H1 (cell line): ENCODE results near the gene EIF4E3. TPM values are rescaled to one million over a fixed set of nuclear protein-coding genes. Genes with fewer than 3 reads are reported as not detected.

Experiments
- CTCF ChIA-PET: fragments of 300-600 bp; sonication (Branson Sonifier 250); formaldehyde crosslinking; loops from one replicate; lab custom pipeline; 2021; ENCODE audit not compliant: partially characterized antibody; lab: Charles Lee
- POLR2A ChIA-PET: fragments of 300-600 bp; sonication (Branson Sonifier 250); formaldehyde crosslinking; loops from one replicate; lab custom pipeline; 2021; ENCODE audit warnings: inconsistent platforms; ENCODE audit not compliant: partially characterized antibody; lab: Charles Lee
- DNase-seq, 2 experiments: peaks; one replicate each; pipeline versions ENCODE4 v3.0.0 to v3.0.0-alpha.2; 2010 to 2022; ENCODE audit warnings: low spot score in 2 of 2, low read depth in 1 of 2, mixed read lengths in 1 of 2
- FAIRE-seq: peaks from 2 replicates; lab custom pipeline; 2011; peaks lifted over from hg19 to GRCh38; lab: Jason Lieb, UNC
- H2AFZ ChIP-seq: 2 replicates; pipeline ENCODE4 v1.8.1; 2012; ENCODE audit warnings: low read length, inconsistent platforms
- H2AK5ac ChIP-seq: 2 replicates; pipeline ENCODE4 v1.6.1; 2013; ENCODE audit warnings: low read depth, low read length
- H2BK120ac ChIP-seq: replicated peaks from 2 replicates; pipeline ENCODE3; 2013; ENCODE audit warnings: low read depth, low read length, inconsistent platforms
- H2BK12ac ChIP-seq: 2 replicates; pipeline ENCODE4 v1.6.1; 2013; ENCODE audit warnings: low read depth, low read length
- H2BK15ac ChIP-seq: 2 replicates; pipeline ENCODE4 v1.6.1; 2013; ENCODE audit warnings: low read length
- H2BK20ac ChIP-seq: 2 replicates; pipeline ENCODE4 v1.6.1; 2013; ENCODE audit warnings: low read length
- H2BK5ac ChIP-seq: 2 replicates; pipeline ENCODE4 v1.6.1; 2013; ENCODE audit warnings: low read depth, low read length
- H3K14ac ChIP-seq: 2 replicates; pipeline ENCODE4 v1.6.1; 2013; ENCODE audit warnings: inconsistent platforms; ENCODE audit not compliant: insufficient read length
- H3K18ac ChIP-seq: 2 replicates; pipeline ENCODE4 v1.6.1; 2013; ENCODE audit warnings: low read length; ENCODE audit errors: extremely low read depth
- H3K23ac ChIP-seq: 2 replicates; pipeline ENCODE4 v1.6.1; 2013; ENCODE audit warnings: inconsistent platforms; ENCODE audit not compliant: insufficient read length
- H3K23me2 ChIP-seq: 2 replicates; pipeline ENCODE4 v1.6.1; 2013; ENCODE audit warnings: low read depth, low read length
- H3K27ac ChIP-seq: 2 replicates; pipeline ENCODE4 v1.6.1; 2011; ENCODE audit warnings: low read depth, low read length, inconsistent platforms
- H3K27me3 ChIP-seq, 4 experiments: replicated peaks in 1 of 4; 1 replicate in 1 of 4; 2 replicates in 3 of 4; pipeline versions ENCODE4 v1.6.1 to v1.8.1; 2011 to 2013; ENCODE audit warnings: low read length in 3 of 4, mild to moderate bottlenecking in 3 of 4, inconsistent platforms in 2 of 4, mixed read lengths in 2 of 4, moderate library complexity in 1 of 4; ENCODE audit not compliant: control insufficient read depth in 3 of 4, insufficient read depth in 3 of 4; ENCODE audit errors: extremely low read depth in 1 of 4
- H3K36me3 ChIP-seq, 4 experiments: 2 replicates each; pipeline versions ENCODE4 v1.6.1 to v1.8.1; 2011 to 2013; ENCODE audit warnings: mild to moderate bottlenecking in 4 of 4, low read length in 3 of 4, moderate library complexity in 2 of 4, control low read depth in 1 of 4, inconsistent platforms in 1 of 4; ENCODE audit not compliant: insufficient read depth in 4 of 4, control insufficient read depth in 2 of 4
- H3K4ac ChIP-seq: replicated peaks from 2 replicates; pipeline ENCODE3; 2013; ENCODE audit warnings: low read length, low read depth, mixed read lengths, inconsistent platforms; ENCODE audit not compliant: insufficient read length
- H3K4me1 ChIP-seq, 4 experiments: replicated peaks in 1 of 4; 1 replicate in 1 of 4; 2 replicates in 3 of 4; pipeline versions ENCODE4 v1.6.1 to v1.8.1; 2011 to 2013; ENCODE audit warnings: low read length in 3 of 4, inconsistent platforms in 2 of 4, mixed read lengths in 1 of 4; ENCODE audit not compliant: insufficient read depth in 4 of 4, control insufficient read depth in 3 of 4
- H3K4me2 ChIP-seq, 2 experiments: 2 replicates each; pipeline versions ENCODE4 v1.6.1 to v1.8.1; 2011 to 2013; ENCODE audit warnings: low read depth in 2 of 2, low read length in 2 of 2, control low read depth in 1 of 2, inconsistent platforms in 1 of 2, mild to moderate bottlenecking in 1 of 2; ENCODE audit not compliant: insufficient read depth in 1 of 2
- H3K4me3 ChIP-seq, 4 experiments: fragments of 200-600, 300-600 bp in 1 of 4; sonication (generic), shearing (Covaris generic), sonication (Bioruptor Twin) in 1 of 4; 2 replicates each; pipeline versions ENCODE4 v1.5.1 to v1.8.1; 2011 to 2016; ENCODE audit warnings: low read length in 4 of 4, low read depth in 3 of 4, control low read depth in 2 of 4, inconsistent platforms in 2 of 4, mild to moderate bottlenecking in 2 of 4, mixed read lengths in 1 of 4, moderate library complexity in 1 of 4; ENCODE audit not compliant: insufficient read depth in 2 of 4; ENCODE audit errors: extremely low read depth in 1 of 4
- H3K56ac ChIP-seq: replicated peaks from 2 replicates; pipeline ENCODE3; 2013; ENCODE audit warnings: low read depth, mild to moderate bottlenecking, mixed read lengths, low read length, inconsistent platforms; ENCODE audit not compliant: insufficient read length
- H3K79me1 ChIP-seq: 2 replicates; pipeline ENCODE4 v1.6.1; 2013; ENCODE audit warnings: low read depth, low read length, control low read depth
- H3K79me2 ChIP-seq, 2 experiments: 2 replicates each; pipeline versions ENCODE4 v1.6.1 to v1.8.1; 2012 to 2013; ENCODE audit warnings: low read length in 2 of 2, mild to moderate bottlenecking in 2 of 2, inconsistent platforms in 1 of 2; ENCODE audit not compliant: insufficient read depth in 2 of 2, control insufficient read depth in 1 of 2
- H3K9ac ChIP-seq, 4 experiments: replicated peaks in 1 of 4; 1 replicate in 1 of 4; 2 replicates in 3 of 4; pipeline versions ENCODE4 v1.6.1 to v1.8.1; 2011 to 2013; ENCODE audit warnings: low read depth in 3 of 4, low read length in 3 of 4, control low read depth in 2 of 4, mild to moderate bottlenecking in 2 of 4, moderate library complexity in 2 of 4, inconsistent platforms in 1 of 4; ENCODE audit errors: extremely low read depth in 1 of 4
- H3K9me3 ChIP-seq, 2 experiments: 2 replicates each; pipeline versions ENCODE4 v1.6.1 to v1.8.1; 2012 to 2013; ENCODE audit warnings: mild to moderate bottlenecking in 2 of 2, moderate library complexity in 2 of 2, control low read depth in 1 of 2, inconsistent platforms in 1 of 2, low read depth in 1 of 2, low read length in 1 of 2, mixed read lengths in 1 of 2; ENCODE audit not compliant: insufficient read depth in 2 of 2
- H4K20me1 ChIP-seq, 2 experiments: replicated peaks in 1 of 2; 2 replicates each; pipeline versions ENCODE3 to v1.8.1; 2011 to 2013; ENCODE audit warnings: inconsistent platforms in 2 of 2, low read length in 2 of 2, mild to moderate bottlenecking in 1 of 2; ENCODE audit not compliant: insufficient read depth in 2 of 2, control insufficient read depth in 1 of 2
- H4K5ac ChIP-seq: 2 replicates; pipeline ENCODE4 v1.6.1; 2013; ENCODE audit warnings: low read length, low read depth, mixed read lengths, inconsistent platforms; ENCODE audit not compliant: insufficient read length
- H4K8ac ChIP-seq: 2 replicates; pipeline ENCODE4 v1.8.0; 2013; ENCODE audit warnings: mild to moderate bottlenecking, moderate library complexity, low read length, inconsistent platforms; ENCODE audit not compliant: insufficient read depth; ENCODE audit errors: extremely low read depth
- H4K91ac ChIP-seq: replicated peaks from 2 replicates; pipeline ENCODE3; 2013; ENCODE audit warnings: low read length, mixed read lengths, inconsistent platforms; ENCODE audit not compliant: insufficient read length
- CBX8 ChIP-seq: fragments of 300-800, 300-1000 bp; sonication (generic); IDR thresholded peaks from 2 replicates; pipeline ENCODE4 v1.7.1; 2016; ENCODE audit warnings: low read depth, low read length, borderline replicate concordance
- CHD1 ChIP-seq: IDR thresholded peaks from 2 replicates; pipeline ENCODE4 v1.6.1; 2012; ENCODE audit warnings: low read depth, low read length, improper control_type of control experiment
- EZH2 ChIP-seq: fragments of 200-600 bp; sonication (generic); IDR thresholded peaks from 2 replicates; pipeline ENCODE4 v1.7.1; 2012; ENCODE audit warnings: low read depth, mild to moderate bottlenecking, moderate library complexity, low read length, inconsistent platforms; ENCODE audit not compliant: severe bottlenecking
- RBBP5 ChIP-seq: IDR thresholded peaks from 2 replicates; pipeline ENCODE4 v1.7.1; 2012; ENCODE audit warnings: low read depth, mild to moderate bottlenecking, inconsistent platforms, low read length, moderate library complexity, borderline replicate concordance
- SIX5 ChIP-seq: IDR thresholded peaks from 2 replicates; pipeline ENCODE4 v1.6.1; 2011; ENCODE audit warnings: mild to moderate bottlenecking, low read depth, low read length
- ZNF274 ChIP-seq: IDR thresholded peaks from 2 replicates; pipeline ENCODE4 v1.7.0; 2012; ENCODE audit warnings: low read length, borderline replicate concordance; ENCODE audit errors: extremely low read depth
- WGBS, 2 experiments: shearing (Covaris generic) in 1 of 2; methylation state at CpG; one replicate each; pipeline versions ENCODE4 v1.1.6 to v1.1.7; 2013 to 2015; ENCODE audit warnings: low lambda C conversion rate in 2 of 2, mixed read lengths in 2 of 2, inconsistent platforms in 1 of 2, low coverage in 1 of 2, missing lambda C conversion rate in 1 of 2; ENCODE audit not compliant: insufficient replicate concordance in 2 of 2, insufficient coverage in 1 of 2, insufficient read length in 1 of 2; ENCODE audit errors: extremely low coverage in 1 of 2, missing lambda C conversion rate in 1 of 2; 5-methylcytosine and 5-hydroxymethylcytosine counted together
- polyA plus RNA-seq, 7 experiments: library from polyadenylated mRNA; depleted of rRNA in 3 of 7; stranded (reverse) in 5 of 7; unstranded in 2 of 7; fragments of >200 nt in 5 of 7; fragments of 200-250 nt in 2 of 7; gene quantifications; 1 replicate in 5 of 7; 2 replicates in 1 of 7; 4 replicates in 1 of 7; pipeline versions ENCODE4 v1.2.1 to v1.2.3, GENCODE V29; 2011 to 2013; ENCODE audit warnings: missing spikeins in 2 of 7, mixed read lengths in 2 of 7
- total RNA-seq: library from RNA; stranded (reverse); fragmentation: NEBNext Ultra II Directional; extraction: Animal tissue kit (Norgen Biotek cat#: 25700); gene quantifications from 2 replicates; pipeline ENCODE4 v1.2.1, GENCODE V29; 2021

Gene EIF4E3
- total and polyA plus RNA-seq, 2 of the 8 experiments (the other 6 are each of a cell fraction or from before 2014, with no cell fraction given), result 5.2 to 17.0 TPM

DNA sequence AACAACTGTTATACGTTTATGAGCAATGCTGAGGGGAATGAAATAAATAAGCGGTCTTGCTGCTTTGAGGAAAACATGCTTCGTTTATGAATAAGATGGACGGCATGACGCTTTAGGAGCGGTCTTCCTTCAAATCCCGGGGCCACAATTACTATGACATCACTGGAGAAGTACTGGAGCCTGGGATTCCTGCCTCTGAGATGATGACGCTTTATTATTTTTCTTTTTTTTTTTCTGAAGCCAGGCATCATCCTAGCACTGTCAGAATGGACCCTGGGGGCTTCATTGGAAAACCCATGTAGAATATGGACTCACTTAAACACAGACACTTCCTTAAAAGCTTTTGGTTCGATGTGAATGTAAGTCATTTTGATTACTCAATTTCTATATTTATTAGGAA, 89.2 kb downstream of the EIF4E3 start:
- CTCF ChIA-PET, result interaction anchor here (1.2 kb wide), 1 partner anchor 50 kb away, joined by 3 read pairs; no protein-coding TSS in a partner anchor
- Histone ChIP-seq H3K18ac (no peak overlapping the region), H3K56ac (no peak overlapping the region), H3K27me3 (no peaks in the 10 kb centered on the region), H2BK120ac (no peak overlapping the region), H2BK15ac (no peak overlapping the region), H4K91ac (no peak overlapping the region), H3K9me3 (no peaks in the 10 kb centered on the region), H3K23me2 (no peaks in the 10 kb centered on the region), H3K79me2 (no peaks in the 10 kb centered on the region), H4K8ac (no peak overlapping the region), H2BK20ac (no peak overlapping the region), H2AK5ac (no peak overlapping the region), H3K4me1 (no peaks in the 10 kb centered on the region), H4K5ac (no peak overlapping the region), H2BK12ac (no peak overlapping the region), H4K20me1 (no peaks in the 10 kb centered on the region), H3K4me2 (no peak overlapping the region), H3K4me3 (no peak overlapping the region), H2BK5ac (no peak overlapping the region), H3K14ac (no peak overlapping the region), H3K23ac (no peak overlapping the region), H2AFZ (no peak overlapping the region), H3K36me3 (no peaks in the 10 kb centered on the region), H3K79me1 (no peaks in the 10 kb centered on the region), H3K27ac (no peak overlapping the region), H3K9ac (no peak overlapping the region), H3K4ac (no peak overlapping the region)
- POLR2A ChIA-PET, result no interaction called here
- DNase-seq (no peak), FAIRE-seq (no peak)
- WGBS, 2 experiments, result 89% methylated on average over 9 of the region's 9 CpGs; no CpG with 5 or more reads in 1 of the 2 experiments
- TF ChIP-seq CHD1 (no peak), CBX8 (no peak), SIX5 (no peak), ZNF274 (no peak), EZH2 (no peak), RBBP5 (no peak)
